GM12875 (cell line): ENCODE measurements around the gene AP2A2.

ENCODE experiments used
- H3K4me3 ChIP-seq: one replicate; pipeline ENCODE4 v1.5.1; 2011; ENCODE audit warnings: low read depth, low read length, control low read depth
- TF ChIP-seq, protein P1 (sequence below): IDR thresholded peaks from 2 replicates; pipeline ENCODE4 v1.5.1; 2011; ENCODE audit warnings: low read depth, mild to moderate bottlenecking, control low read depth, inconsistent platforms, low read length, moderate library complexity, borderline replicate concordance; ENCODE audit not compliant: insufficient read depth

The AP2A2 gene

GRCh38 chr11:1054143-1055108 is 128.8 kb downstream of the AP2A2 start:
- TF ChIP-seq, protein P1, sequence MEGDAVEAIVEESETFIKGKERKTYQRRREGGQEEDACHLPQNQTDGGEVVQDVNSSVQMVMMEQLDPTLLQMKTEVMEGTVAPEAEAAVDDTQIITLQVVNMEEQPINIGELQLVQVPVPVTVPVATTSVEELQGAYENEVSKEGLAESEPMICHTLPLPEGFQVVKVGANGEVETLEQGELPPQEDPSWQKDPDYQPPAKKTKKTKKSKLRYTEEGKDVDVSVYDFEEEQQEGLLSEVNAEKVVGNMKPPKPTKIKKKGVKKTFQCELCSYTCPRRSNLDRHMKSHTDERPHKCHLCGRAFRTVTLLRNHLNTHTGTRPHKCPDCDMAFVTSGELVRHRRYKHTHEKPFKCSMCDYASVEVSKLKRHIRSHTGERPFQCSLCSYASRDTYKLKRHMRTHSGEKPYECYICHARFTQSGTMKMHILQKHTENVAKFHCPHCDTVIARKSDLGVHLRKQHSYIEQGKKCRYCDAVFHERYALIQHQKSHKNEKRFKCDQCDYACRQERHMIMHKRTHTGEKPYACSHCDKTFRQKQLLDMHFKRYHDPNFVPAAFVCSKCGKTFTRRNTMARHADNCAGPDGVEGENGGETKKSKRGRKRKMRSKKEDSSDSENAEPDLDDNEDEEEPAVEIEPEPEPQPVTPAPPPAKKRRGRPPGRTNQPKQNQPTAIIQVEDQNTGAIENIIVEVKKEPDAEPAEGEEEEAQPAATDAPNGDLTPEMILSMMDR = no peak
- no peak overlapping the region for H3K4me3 ChIP-seq

GRCh38 chr11:1055109-1055703 is 129.5 kb downstream of the AP2A2 start:
- TF ChIP-seq, protein P1 = no peak
- H3K4me3 ChIP-seq = no peak overlapping the region

DNA sequence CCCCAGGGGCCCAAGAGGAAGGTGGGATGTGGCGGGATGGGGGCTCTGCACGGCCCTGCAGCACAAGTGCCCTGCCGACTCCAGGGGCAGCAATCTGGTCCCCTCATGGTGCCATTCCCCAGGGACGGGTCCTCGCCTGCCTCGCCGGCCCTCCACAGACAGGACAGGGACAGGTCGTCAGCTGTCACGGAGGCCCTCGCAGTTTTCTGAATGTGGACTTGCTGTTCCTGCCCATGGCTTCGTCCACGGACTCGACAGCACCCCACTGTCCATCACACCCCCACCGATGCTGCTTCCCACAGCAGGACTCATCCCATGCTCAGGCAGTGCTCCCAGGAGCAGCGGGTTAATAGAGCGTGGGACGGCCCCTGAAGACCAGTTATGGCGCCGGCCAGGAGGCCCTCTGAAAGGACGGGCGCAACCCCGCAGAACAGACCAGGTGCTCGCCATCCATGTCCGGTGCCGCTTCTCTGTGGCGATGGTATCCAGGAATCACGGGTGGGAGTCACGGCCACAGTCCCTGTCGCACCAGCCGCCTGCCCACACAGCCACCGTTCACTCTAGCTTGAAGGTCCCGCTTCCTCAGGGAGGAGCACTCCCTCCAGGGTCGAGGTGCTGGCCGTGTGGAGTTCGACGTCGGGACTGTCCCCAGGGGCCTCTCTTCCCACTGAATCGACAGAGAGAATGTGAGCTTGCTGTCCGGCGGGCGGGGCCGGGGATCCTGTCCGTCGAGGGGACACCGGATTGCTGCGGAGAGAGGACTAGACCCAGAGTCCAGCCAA is 130.5 kb downstream of the AP2A2 start:
- TF ChIP-seq, protein P1 = no peak
- no peak overlapping the region for H3K4me3 ChIP-seq

DNA sequence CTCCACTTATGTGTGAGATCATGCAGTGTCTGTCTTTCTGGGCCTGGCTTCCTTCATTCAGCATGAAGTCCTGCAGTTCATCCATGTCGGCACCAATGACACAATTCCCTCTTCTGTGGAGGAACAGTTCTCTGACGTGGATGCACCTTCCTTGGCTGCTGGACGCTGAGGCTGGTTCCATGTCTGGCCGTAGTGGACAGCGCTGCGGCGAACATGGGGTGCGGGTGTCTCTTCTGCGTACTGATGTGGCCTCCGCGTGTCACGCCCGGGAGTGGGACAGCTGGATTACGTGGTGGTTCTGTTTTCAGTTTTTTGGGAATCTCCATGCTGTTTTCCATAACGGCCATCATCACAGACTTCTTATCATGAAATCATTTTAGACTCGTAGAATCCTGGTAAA is 132.1 kb downstream of the AP2A2 start:
- TF ChIP-seq, protein P1 = no peak
- no peak overlapping the region for H3K4me3 ChIP-seq

- H3K4me3 ChIP-seq = no peak overlapping the region
- TF ChIP-seq, protein P1 = no peak
These were observed 134.1 kb downstream of the AP2A2 start for GRCh38 chr11:1059759-1060158.

DNA sequence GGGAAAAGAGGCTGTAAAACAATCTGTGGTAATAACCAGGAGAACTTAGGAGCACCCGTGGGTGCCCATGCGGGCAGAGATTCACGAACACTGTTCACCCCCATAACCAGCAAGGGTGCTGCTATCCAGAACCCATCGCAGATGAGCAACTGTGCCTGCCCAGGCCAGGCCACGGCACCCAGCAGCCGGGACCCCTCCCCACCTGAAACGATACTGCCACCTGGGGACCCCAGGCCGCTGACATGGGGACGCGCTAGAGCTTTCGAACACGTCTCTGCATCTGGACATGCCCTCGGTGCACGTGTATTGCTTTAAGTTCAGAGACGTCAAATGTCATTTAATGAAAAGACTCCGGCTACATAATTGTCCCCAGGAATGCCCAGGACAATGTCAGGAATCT is 134.7 kb downstream of the AP2A2 start:
- no peak overlapping the region for H3K4me3 ChIP-seq
- TF ChIP-seq, protein P1 = no peak
